Erythroblast (primary cell): ENCODE data around the gene RCAN1.
A peak's percentile ranks its signal among the peaks of the same experiment; 100 is the strongest.

Experiments used
- DNase-seq, 2 experiments: peaks; one replicate each; lab custom pipeline; 2025; lab: John Stamatoyannopoulos, UW
- GATA1 ChIP-seq: IDR thresholded peaks from 2 replicates; pipeline ENCODE4 v1.6.1; 2011; ENCODE audit warnings: low read depth, mild to moderate bottlenecking, control low read depth, low read length, moderate library complexity
- POLR2A ChIP-seq: IDR thresholded peaks from 2 replicates; pipeline ENCODE4 v1.6.1; 2011; ENCODE audit warnings: mild to moderate bottlenecking, low read length

The RCAN1 gene

GRCh38 chr21:34520281-34520680, 94.6 kb downstream of the RCAN1 start:
- DNase-seq = no peak
- TF ChIP-seq GATA1 (no peak), POLR2A (no peak)

- TF ChIP-seq POLR2A = no peak
- TF ChIP-seq GATA1 = no peak
- DNase-seq = no peak
These were observed 95.2 kb downstream of the RCAN1 start for GRCh38 chr21:34519694-34520093.

GRCh38 chr21:34519016-34519415, 95.9 kb downstream of the RCAN1 start:
- TF ChIP-seq GATA1 (no peak), POLR2A (no peak)
- no peak for DNase-seq

GRCh38 chr21:34518301-34518700, 96.6 kb downstream of the RCAN1 start:
- no peak for TF ChIP-seq POLR2A
- TF ChIP-seq GATA1 = no peak
- no peak for DNase-seq

- no peak for DNase-seq
- TF ChIP-seq POLR2A (no peak), GATA1 (no peak)
These were observed 97.2 kb downstream of the RCAN1 start for GRCh38 chr21:34517491-34518245.

GRCh38 chr21:34517039-34517438, 97.9 kb downstream of the RCAN1 start:
- DNase-seq = no peak
- TF ChIP-seq GATA1 = no peak
- no peak for TF ChIP-seq POLR2A

GRCh38 chr21:34514576-34515115, 100.3 kb downstream of the RCAN1 start:
- no peak for TF ChIP-seq GATA1
- no peak for TF ChIP-seq POLR2A
- no peak for DNase-seq

GRCh38 chr21:34513129-34513675, 101.7 kb downstream of the RCAN1 start:
- DNase-seq = no peak
- no peak for TF ChIP-seq POLR2A
- no peak for TF ChIP-seq GATA1

GRCh38 chr21:34511787-34512455, 103.0 kb downstream of the RCAN1 start, which contains the start of gene KCNE1:
KCNE1 (minus strand) TSS chr21:34512210; CDS start chr21:34449634, 62,576 bp downstream.
- no peak for DNase-seq
- no peak for TF ChIP-seq GATA1

GRCh38 chr21:34511181-34511580, 103.7 kb downstream of the RCAN1 start:
- TF ChIP-seq GATA1 = no peak
- no peak for TF ChIP-seq POLR2A
- DNase-seq = no peak

GRCh38 chr21:34510148-34511142, 104.5 kb downstream of the RCAN1 start:
- peak; percentile 52 to 55 for DNase-seq
- TF ChIP-seq GATA1 = no peak
- no peak for TF ChIP-seq POLR2A

GRCh38 chr21:34509151-34509550, 105.8 kb downstream of the RCAN1 start:
- no peak for TF ChIP-seq POLR2A
- TF ChIP-seq GATA1 = no peak
- DNase-seq = peak in 1 of 2 experiments; percentile 2

GRCh38 chr21:34504595-34504994, 110.3 kb downstream of the RCAN1 start:
- TF ChIP-seq GATA1 (no peak), POLR2A (no peak)
- no peak for DNase-seq
